Cerebellar nuclear complex (tissue), 1 donor: ENCODE measurements around the gene RBBP5.
"Not testable (repeated sequence)": the region's sequence is repeated elsewhere in the genome, so short reads cannot be mapped to it uniquely, and the experiment has no call there.

Source experiments
- DNase-seq, 2 experiments: peaks; one replicate each; lab custom pipeline; 2025; lab: John Stamatoyannopoulos, UW

The RBBP5 gene

GRCh38 chr1:205121660-205122488 is at the start of gene RBBP5:
TSS of gene RBBP5 (minus strand) at chr1:205121978. CDS start at chr1:205121873, 105 bp downstream.
- DNase-seq: peak; percentile 61 to 94

GRCh38 chr1:205171369-205171768 is 49.6 kb upstream of the RBBP5 start:
- DNase-seq: no peak

GRCh38 chr1:205170532-205171269 is 48.9 kb upstream of the RBBP5 start:
- no peak for DNase-seq

- no peak for DNase-seq
Measured at GRCh38 chr1:205169248-205169647, 47.5 kb upstream of the RBBP5 start.

GRCh38 chr1:205168291-205168690 is 46.5 kb upstream of the RBBP5 start:
- DNase-seq: no peak

- DNase-seq: no peak
Measured at GRCh38 chr1:205162301-205162700, 40.5 kb upstream of the RBBP5 start.

- no peak for DNase-seq
Measured at GRCh38 chr1:205161076-205161475, 39.3 kb upstream of the RBBP5 start.

- DNase-seq: no peak
Measured at GRCh38 chr1:205158048-205158616, 36.4 kb upstream of the RBBP5 start.

- not testable (repeated sequence) for DNase-seq
Measured at GRCh38 chr1:205155665-205156377, 34.0 kb upstream of the RBBP5 start.

- DNase-seq: no peak
Measured at GRCh38 chr1:205152505-205152904, 30.7 kb upstream of the RBBP5 start.

GRCh38 chr1:205150651-205151428 is 29.1 kb upstream of the RBBP5 start:
- DNase-seq: no peak

- DNase-seq: no peak
Measured at GRCh38 chr1:205147191-205147835, 25.5 kb upstream of the RBBP5 start.

GRCh38 chr1:205144751-205145150 is 23.0 kb upstream of the RBBP5 start:
- no peak for DNase-seq

GRCh38 chr1:205144046-205144720 is 22.4 kb upstream of the RBBP5 start:
- no peak for DNase-seq

- DNase-seq: no peak
Measured at GRCh38 chr1:205142102-205142469, 20.3 kb upstream of the RBBP5 start.

- DNase-seq: peak; percentile 33 to 41
Measured at GRCh38 chr1:205141236-205142101, 19.7 kb upstream of the RBBP5 start.

- DNase-seq: no peak
Measured at GRCh38 chr1:205140113-205140512, 18.3 kb upstream of the RBBP5 start.

- no peak for DNase-seq
Measured at GRCh38 chr1:205137901-205138300, 16.1 kb upstream of the RBBP5 start.

- DNase-seq: no peak
Measured at GRCh38 chr1:205133287-205133686, 11.5 kb upstream of the RBBP5 start.
